IMR-90 (cell line): Measurements from ENCODE around the gene CRTAC1. TPM values are rescaled to one million over a fixed set of nuclear protein-coding genes. Genes with fewer than 3 reads are reported as not detected.

ENCODE experiments used
- ATAC-seq: fragments of 200-7000 bp; cut with Tn5 transposase; 2 replicates; pipeline ENCODE4 v1.9.1; 2020; ENCODE audit warnings: low read depth, mild to moderate bottlenecking, moderate library complexity
- BruUV-seq: library from RNA; stranded (reverse); fragments of 400-500 nt; replicated peaks from 2 replicates; lab custom pipeline; 2021; lab: Mats Ljungman, UMichigan
- CTCF ChIA-PET: fragments of 300-600 bp; formaldehyde crosslinking; extraction: SDS; loops from one replicate; lab custom pipeline; 2021; ENCODE audit warnings: antibody characterized with exemption; lab: Yijun Ruan, JAX
- POLR2A ChIA-PET: fragments of 300-600 bp; sonication (Branson Sonifier 250); formaldehyde crosslinking; loops from one replicate; lab custom pipeline; 2022; ENCODE audit warnings: antibody characterized with exemption; ENCODE audit not compliant: unreplicated experiment; lab: Charles Lee
- DNase-seq: peaks from one replicate; pipeline ENCODE4 v3.0.0; 2013
- H2AFZ ChIP-seq: replicated peaks from 2 replicates; pipeline ENCODE3; 2013; ENCODE audit warnings: low read length, mild to moderate bottlenecking; ENCODE audit not compliant: poor library complexity
- H2AK5ac ChIP-seq: 2 replicates; pipeline ENCODE4 v1.6.1; 2013; ENCODE audit warnings: low read depth, low read length, inconsistent platforms
- H2AK9ac ChIP-seq: replicated peaks from 2 replicates; pipeline ENCODE3; 2013; ENCODE audit warnings: mild to moderate bottlenecking, low read depth, low read length, moderate library complexity; ENCODE audit not compliant: poor library complexity
- H2BK120ac ChIP-seq: 2 replicates; pipeline ENCODE4 v1.6.1; 2013; ENCODE audit warnings: low read depth, low read length, inconsistent platforms
- H2BK15ac ChIP-seq: 3 replicates; pipeline ENCODE4 v1.6.1; 2013; ENCODE audit warnings: low read depth, low read length, inconsistent platforms
- H2BK20ac ChIP-seq: 2 replicates; pipeline ENCODE4 v1.6.1; 2013; ENCODE audit warnings: low read depth, mild to moderate bottlenecking, inconsistent platforms, low read length, moderate library complexity
- H2BK5ac ChIP-seq: 2 replicates; pipeline ENCODE4 v1.6.1; 2013; ENCODE audit warnings: mild to moderate bottlenecking, low read depth, low read length, inconsistent platforms; ENCODE audit not compliant: poor library complexity, severe bottlenecking
- H3K14ac ChIP-seq: replicated peaks from 2 replicates; pipeline ENCODE4 v1.6.1; 2013; ENCODE audit warnings: low read depth, low read length, inconsistent platforms
- H3K18ac ChIP-seq: 2 replicates; pipeline ENCODE4 v1.6.1; 2013; ENCODE audit warnings: low read depth, low read length, control low read depth
- H3K23ac ChIP-seq: 2 replicates; pipeline ENCODE4 v1.6.1; 2013; ENCODE audit warnings: low read depth, low read length, inconsistent platforms
- H3K27ac ChIP-seq: 2 replicates; pipeline ENCODE4 v1.5.1; 2013; ENCODE audit warnings: mild to moderate bottlenecking, control low read depth, low read length; ENCODE audit not compliant: insufficient read depth
- H3K27me3 ChIP-seq: 2 replicates; pipeline ENCODE4 v1.6.1; 2013; ENCODE audit warnings: low read length; ENCODE audit not compliant: control insufficient read depth, insufficient read depth
- H3K36me3 ChIP-seq: 2 replicates; pipeline ENCODE4 v1.6.1; 2013; ENCODE audit warnings: low read length, mixed read lengths; ENCODE audit not compliant: control insufficient read depth, insufficient read depth
- H3K4ac ChIP-seq: 2 replicates; pipeline ENCODE4 v1.6.1; 2013; ENCODE audit warnings: low read depth, low read length, inconsistent platforms
- H3K4me1 ChIP-seq: 2 replicates; pipeline ENCODE4 v1.6.1; 2013; ENCODE audit warnings: low read length, mixed read lengths; ENCODE audit not compliant: control insufficient read depth, insufficient read depth
- H3K4me2 ChIP-seq: 2 replicates; pipeline ENCODE4 v1.6.1; 2013; ENCODE audit warnings: low read depth, mild to moderate bottlenecking, control low read depth, low read length, moderate library complexity
- H3K4me3 ChIP-seq: 2 replicates; pipeline ENCODE4 v1.5.1; 2013; ENCODE audit warnings: low read depth, mild to moderate bottlenecking, control low read depth, low read length, moderate library complexity; ENCODE audit not compliant: insufficient read depth
- H3K56ac ChIP-seq: 2 replicates; pipeline ENCODE4 v1.6.1; 2013; ENCODE audit warnings: low read length, inconsistent platforms; ENCODE audit not compliant: insufficient read depth; ENCODE audit errors: extremely low read depth
- H3K79me1 ChIP-seq, 2 experiments: 2 replicates each; pipeline ENCODE4 v1.6.1; 2013; ENCODE audit warnings: low read length in 2 of 2, inconsistent platforms in 1 of 2, low read depth in 1 of 2
- H3K9ac ChIP-seq: 2 replicates; pipeline ENCODE4 v1.6.1; 2013; ENCODE audit warnings: low read depth, low read length, control low read depth
- H3K9me1 ChIP-seq: 2 replicates; pipeline ENCODE4 v1.6.1; 2013; ENCODE audit warnings: low read length, inconsistent platforms; ENCODE audit not compliant: insufficient read depth
- H3K9me3 ChIP-seq: 2 replicates; pipeline ENCODE4 v1.6.1; 2013; ENCODE audit warnings: low read length; ENCODE audit not compliant: control insufficient read depth, insufficient read depth
- H4K20me1 ChIP-seq: 2 replicates; pipeline ENCODE4 v1.6.1; 2013; ENCODE audit warnings: low read length, inconsistent platforms; ENCODE audit not compliant: insufficient read depth
- H4K5ac ChIP-seq: 2 replicates; pipeline ENCODE4 v1.6.1; 2013; ENCODE audit warnings: mild to moderate bottlenecking, low read depth, low read length, control low read depth
- H4K8ac ChIP-seq, 2 experiments: 2 replicates each; pipeline ENCODE4 v1.6.1; 2013; ENCODE audit warnings: low read depth in 2 of 2, low read length in 2 of 2, control low read depth in 1 of 2, inconsistent platforms in 1 of 2
- H4K91ac ChIP-seq: 2 replicates; pipeline ENCODE4 v1.6.1; 2013; ENCODE audit warnings: low read depth, low read length, inconsistent platforms; ENCODE audit not compliant: insufficient read depth
- MXI1 ChIP-seq: IDR thresholded peaks from 2 replicates; pipeline ENCODE4 v1.6.1; 2012; ENCODE audit warnings: low read depth, mild to moderate bottlenecking, low read length, moderate library complexity, borderline replicate concordance
- POLR2A ChIP-seq: IDR thresholded peaks from 2 replicates; pipeline ENCODE4 v1.6.1; 2012; ENCODE audit warnings: mild to moderate bottlenecking, low read depth, low read length
- RFX5 ChIP-seq: IDR thresholded peaks from 2 replicates; pipeline ENCODE4 v1.8.0; 2012; ENCODE audit warnings: low read depth, mild to moderate bottlenecking, low read length, moderate library complexity
- SMC3 ChIP-seq: fragments of 150-350 bp; IDR thresholded peaks from 2 replicates; pipeline ENCODE4 v1.6.1; 2016; ENCODE audit warnings: low read depth, mild to moderate bottlenecking, antibody characterized with exemption, low read length, moderate library complexity
- WGBS, 2 experiments: methylation state at CpG; one replicate each; pipeline versions ENCODE4 v1.1.5 to v1.1.7; 2013; ENCODE audit warnings: missing lambda C conversion rate in 2 of 2; ENCODE audit not compliant: insufficient read length in 1 of 2; ENCODE audit errors: extremely low coverage in 2 of 2; 5-methylcytosine and 5-hydroxymethylcytosine counted together
- dilution Hi-C: fragments of 300-500 bp; cut with HindIII; formaldehyde crosslinking; loops from one replicate; pipeline ENCODE4 v1.14.3; 2018; ENCODE audit warnings: low sequenced_read_pairs; ENCODE audit not compliant: unreplicated experiment
- in situ Hi-C: fragments of 300-500 bp; cut with MboI; formaldehyde crosslinking; loops from 3 replicates; pipeline ENCODE4 v1.14.3; 2019; ENCODE audit warnings: low sequenced_read_pairs, inconsistent platforms, mixed read lengths
- intact Hi-C: fragments of 100-400 bp; cut with micrococcal nuclease; formaldehyde crosslinking; loops from 2 replicates; pipeline ENCODE4 v1.10.0; 2022
- polyA plus RNA-seq, 3 experiments: library from polyadenylated mRNA; depleted of rRNA; stranded (reverse); fragments of >200 nt; gene quantifications; 2 replicates each; pipeline ENCODE4 v1.2.3, GENCODE V29; 2012; ENCODE audit warnings: low replicate concordance in 1 of 3
- total RNA-seq: library from RNA; depleted of rRNA; stranded (reverse); fragments of >200 nt; gene quantifications from 2 replicates; pipeline ENCODE4 v1.2.3, GENCODE V29; 2012

CRTAC1 gene
- total and polyA plus RNA-seq, 2 of the 4 experiments (the other 2 are of a cell fraction), result not detected

DNA sequence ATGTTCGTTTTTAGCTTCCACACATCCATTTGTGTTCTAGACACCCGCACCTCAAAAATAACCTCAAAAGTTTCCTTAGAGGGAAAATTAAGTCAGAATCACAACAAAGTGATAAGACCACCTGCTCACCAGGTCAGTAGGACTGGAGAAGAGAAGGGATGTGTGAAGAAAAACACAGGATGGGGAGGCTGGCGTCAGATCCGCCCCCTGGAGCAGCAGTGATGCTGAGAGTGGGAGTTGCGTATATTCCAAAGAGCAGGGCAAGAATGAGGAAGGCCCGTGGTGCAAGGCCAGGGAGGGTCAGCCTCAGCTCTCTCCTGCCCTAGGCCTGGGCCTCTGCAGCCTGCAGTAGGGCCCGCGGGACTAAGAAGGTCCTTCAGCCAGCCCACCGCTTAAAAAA lies 28.7 kb downstream of the CRTAC1 start:
- no peak overlapping the region for H3K18ac ChIP-seq
- no peak overlapping the region for H3K23ac ChIP-seq
- no peak overlapping the region for H3K56ac ChIP-seq
- H3K4ac ChIP-seq, result no peak overlapping the region
- no peak overlapping the region for H4K5ac ChIP-seq
- POLR2A ChIA-PET, result no interaction called here
- H3K9me3 ChIP-seq, result no peaks in the 10 kb centered on the region
- no peak overlapping the region for H4K8ac ChIP-seq
- TF ChIP-seq POLR2A, result no peak
- no peak for TF ChIP-seq MXI1
- TF ChIP-seq SMC3, result no peak
- no peak for TF ChIP-seq RFX5
- no peak overlapping the region for H2BK120ac ChIP-seq
- no peaks in the 10 kb centered on the region for H3K36me3 ChIP-seq
- H3K9ac ChIP-seq, result no peak overlapping the region
- H3K9me1 ChIP-seq, result no peaks in the 10 kb centered on the region
- intact Hi-C loops (no loop called here), in situ Hi-C loops (no loop called here), dilution Hi-C loops (no loop called here)
- no peak overlapping the region for H3K4me3 ChIP-seq
- no peak overlapping the region for H2BK20ac ChIP-seq
- H4K91ac ChIP-seq, result no peak overlapping the region
- CTCF ChIA-PET, result no interaction called here
- H2AK9ac ChIP-seq, result no peak overlapping the region
- H3K4me1 ChIP-seq, result no peaks in the 10 kb centered on the region
- H2BK5ac ChIP-seq, result no peak overlapping the region
- WGBS, 2 experiments, result 60% methylated on average over 1 of the region's 9 CpGs; no CpG with 5 or more reads in 1 of the 2 experiments
- H3K4me2 ChIP-seq, result no peak overlapping the region
- no peak overlapping the region for H3K14ac ChIP-seq
- H2AFZ ChIP-seq, result no peak overlapping the region
- no peaks in the 10 kb centered on the region for H3K79me1 ChIP-seq
- H3K27me3 ChIP-seq, result peaks cover 2% of the 10 kb centered on the region; the same call in 1 of the 2 replicates
- H4K20me1 ChIP-seq, result no peaks in the 10 kb centered on the region
- H3K27ac ChIP-seq, result no peak overlapping the region
- H2BK15ac ChIP-seq, result no peak overlapping the region
- H2AK5ac ChIP-seq, result no peak overlapping the region
- no TSS peak for BruUV-seq
- ATAC-seq (no peak), DNase-seq (no peak)
